GM12892 (cell line): Measurements from ENCODE around the gene IPMK.
"Not testable (repeated sequence)": the region's sequence is repeated elsewhere in the genome, so short reads cannot be mapped to it uniquely, and the experiment has no call there.

Source experiments
- DNase-seq: peaks from one replicate; pipeline ENCODE4 v3.0.0; 2011; ENCODE audit not compliant: insufficient read length
- FAIRE-seq: peaks from 2 replicates; lab custom pipeline; 2011; peaks lifted over from hg19 to GRCh38; lab: Jason Lieb, UNC
- POLR2A ChIP-seq: IDR thresholded peaks from 2 replicates; pipeline ENCODE4 v1.6.1; 2011; ENCODE audit warnings: low read depth, low read length, control low read depth
- POLR2AphosphoS5 ChIP-seq: IDR thresholded peaks from 2 replicates; pipeline ENCODE4 v1.6.1; 2011; ENCODE audit warnings: low read depth, low read length, control low read depth
- TAF1 ChIP-seq: IDR thresholded peaks from 2 replicates; pipeline ENCODE4 v1.6.1; 2011; ENCODE audit warnings: low read depth, mild to moderate bottlenecking, control low read depth, low read length, borderline replicate concordance

Gene IPMK

DNA sequence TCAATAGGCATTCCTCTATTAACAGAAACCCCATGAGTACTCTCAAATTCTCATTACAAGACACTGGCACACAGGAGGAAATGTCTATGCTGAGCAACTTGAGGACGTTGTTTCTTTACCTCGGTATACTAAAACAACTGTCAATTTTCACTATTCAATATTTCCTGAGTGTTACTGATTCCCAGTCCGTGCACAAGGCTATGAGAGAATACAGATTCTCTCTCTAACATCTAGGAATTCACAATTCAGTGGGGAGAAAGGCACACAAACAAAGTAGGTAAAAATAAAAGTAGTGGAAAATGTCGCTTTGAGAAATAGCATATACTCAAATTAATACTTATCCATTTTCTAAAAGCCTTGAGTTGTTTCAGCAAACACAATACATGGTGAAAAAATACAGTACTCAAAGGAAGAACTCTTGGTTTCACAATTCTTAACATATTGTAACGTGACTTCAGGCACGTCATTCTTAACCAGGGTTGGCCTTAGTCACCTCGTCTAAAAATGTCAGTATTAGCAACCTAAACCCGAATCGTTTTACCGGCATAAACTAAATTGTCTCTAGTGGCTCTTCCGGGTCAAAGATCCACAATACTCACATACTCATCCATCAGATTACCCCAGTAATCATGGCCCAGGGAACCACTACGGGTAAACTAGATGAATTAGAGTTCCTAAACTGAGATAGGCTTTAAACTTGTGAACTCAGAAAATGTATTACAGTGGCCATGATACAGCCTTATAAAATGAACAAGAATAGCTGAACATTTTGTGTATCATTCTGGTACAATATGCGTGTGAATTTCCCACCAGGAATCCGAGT lies 1.5 kb downstream of the IPMK start:
- FAIRE-seq (peak; percentile 87), DNase-seq (no peak)
- no peak for TF ChIP-seq POLR2A
- no peak for TF ChIP-seq TAF1
- TF ChIP-seq POLR2AphosphoS5, result no peak

DNA sequence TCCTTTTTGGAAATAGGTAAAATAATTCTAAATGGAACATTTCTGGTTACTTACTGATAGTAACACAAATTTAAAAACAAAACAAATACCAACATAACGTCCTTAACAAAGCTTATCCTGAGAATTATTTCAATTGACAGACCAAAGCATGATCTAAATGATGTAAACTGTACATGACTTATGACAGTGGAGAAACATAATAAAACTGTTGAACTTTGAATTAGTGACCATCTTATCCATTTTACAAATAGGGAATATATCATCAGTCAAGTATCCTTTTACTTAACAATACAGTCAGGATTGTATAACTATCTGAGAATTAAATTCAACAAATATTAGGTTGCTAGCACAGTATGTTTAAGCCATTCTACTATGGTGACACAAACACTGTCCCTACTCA lies 2.4 kb downstream of the IPMK start:
- FAIRE-seq (no peak), DNase-seq (no peak)
- TF ChIP-seq TAF1, result no peak
- no peak for TF ChIP-seq POLR2AphosphoS5

DNA sequence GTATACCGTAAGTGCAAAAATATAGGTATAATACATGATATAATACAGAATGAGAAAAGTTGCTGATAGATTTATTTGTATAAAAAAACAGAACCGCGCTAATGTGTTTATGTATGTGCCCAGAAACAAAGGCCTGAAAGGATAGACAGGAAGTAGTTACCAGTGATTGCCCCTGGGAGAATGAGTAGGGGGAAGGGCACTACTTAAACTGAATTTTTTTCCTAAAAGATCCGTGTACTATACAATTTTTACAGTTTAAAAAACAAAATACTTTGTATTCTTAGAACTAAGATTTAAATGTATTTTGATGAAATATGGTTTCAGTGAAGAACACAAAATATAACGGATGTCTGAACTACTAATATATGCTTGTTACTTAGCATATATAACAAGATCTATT lies 2.9 kb downstream of the IPMK start:
- no peak for FAIRE-seq

DNA sequence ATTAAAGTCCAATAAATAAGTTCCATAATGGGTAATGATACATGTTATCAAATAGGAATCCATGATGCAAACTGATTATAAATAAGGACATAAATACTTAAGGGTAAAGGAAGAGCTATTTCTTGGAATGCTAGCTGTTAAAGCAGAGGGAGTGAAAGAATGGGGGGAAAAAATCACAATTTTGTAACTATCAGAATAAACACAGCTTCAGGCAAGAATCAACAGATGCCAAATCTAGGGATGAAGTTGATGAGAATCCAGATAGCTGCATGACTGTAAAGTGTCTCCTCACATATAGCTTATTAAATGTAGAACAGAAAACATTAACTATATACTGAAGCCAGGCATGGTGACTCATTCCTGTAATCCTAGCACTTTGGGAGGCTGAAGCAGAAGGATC lies 4.9 kb downstream of the IPMK start:
- DNase-seq, result no peak
- no peak for FAIRE-seq
- no peak for TF ChIP-seq TAF1

More for the DNA sequence above, 2.9 kb downstream of the IPMK start:
- TF ChIP-seq POLR2A (no peak), POLR2AphosphoS5 (no peak), TAF1 (no peak)
- no peak for DNase-seq

DNA sequence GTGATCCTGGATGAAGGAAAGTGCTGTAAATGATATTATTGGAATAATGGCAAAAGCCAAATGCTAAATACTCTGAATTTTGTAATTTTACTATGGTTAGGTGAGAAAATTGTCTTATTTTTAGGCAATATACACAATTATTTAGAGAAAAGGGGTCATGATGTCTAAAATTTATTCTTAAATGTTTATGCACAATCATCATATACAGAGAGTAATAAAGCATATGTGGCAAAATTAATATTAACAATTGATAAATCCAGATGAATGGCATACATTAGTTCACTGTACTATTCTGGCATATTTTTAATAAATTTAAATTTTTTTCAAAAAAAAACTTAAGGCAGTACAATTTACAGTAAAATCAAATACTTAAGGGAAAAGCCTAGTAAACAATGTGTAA lies 7.4 kb downstream of the IPMK start:
- no peak for DNase-seq
- no peak for TF ChIP-seq POLR2A
- TF ChIP-seq TAF1, result no peak
- no peak for TF ChIP-seq POLR2AphosphoS5
- no peak for FAIRE-seq

DNA sequence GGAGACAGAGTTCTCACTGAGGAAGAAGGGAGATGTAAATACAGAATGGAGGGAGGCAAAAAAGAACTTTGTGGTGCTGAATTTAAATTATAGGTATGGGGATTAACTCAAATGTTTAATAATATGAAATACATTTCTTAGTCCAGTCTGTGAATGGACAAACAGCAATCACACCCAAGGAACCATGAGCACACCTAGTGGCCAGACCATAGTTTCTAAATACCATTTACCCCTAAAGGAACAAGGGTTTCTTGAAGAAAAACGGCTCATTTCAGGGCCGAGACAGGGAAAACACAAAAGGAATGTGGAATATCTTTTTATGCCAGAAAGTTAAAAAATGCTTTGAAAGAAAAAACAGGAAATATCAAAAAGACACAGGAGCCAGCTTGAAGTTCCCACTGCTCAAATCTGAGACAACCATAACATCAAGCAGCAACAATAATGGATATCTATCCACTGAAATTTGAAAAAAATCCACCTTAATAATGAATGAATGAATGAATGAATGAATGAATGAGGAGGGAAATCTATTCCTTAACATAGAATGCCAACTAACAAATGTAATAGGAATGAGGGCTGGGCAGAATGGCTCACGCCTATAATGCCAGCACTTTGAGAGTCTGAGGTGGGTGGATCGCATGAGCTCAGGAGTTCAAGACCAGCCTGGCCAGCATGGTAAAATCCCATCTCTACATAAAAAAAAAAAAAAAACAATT lies 8.6 kb downstream of the IPMK start:
- FAIRE-seq (no peak), DNase-seq (no peak)
- TF ChIP-seq POLR2AphosphoS5 (no peak), TAF1 (no peak), POLR2A (no peak)

DNA sequence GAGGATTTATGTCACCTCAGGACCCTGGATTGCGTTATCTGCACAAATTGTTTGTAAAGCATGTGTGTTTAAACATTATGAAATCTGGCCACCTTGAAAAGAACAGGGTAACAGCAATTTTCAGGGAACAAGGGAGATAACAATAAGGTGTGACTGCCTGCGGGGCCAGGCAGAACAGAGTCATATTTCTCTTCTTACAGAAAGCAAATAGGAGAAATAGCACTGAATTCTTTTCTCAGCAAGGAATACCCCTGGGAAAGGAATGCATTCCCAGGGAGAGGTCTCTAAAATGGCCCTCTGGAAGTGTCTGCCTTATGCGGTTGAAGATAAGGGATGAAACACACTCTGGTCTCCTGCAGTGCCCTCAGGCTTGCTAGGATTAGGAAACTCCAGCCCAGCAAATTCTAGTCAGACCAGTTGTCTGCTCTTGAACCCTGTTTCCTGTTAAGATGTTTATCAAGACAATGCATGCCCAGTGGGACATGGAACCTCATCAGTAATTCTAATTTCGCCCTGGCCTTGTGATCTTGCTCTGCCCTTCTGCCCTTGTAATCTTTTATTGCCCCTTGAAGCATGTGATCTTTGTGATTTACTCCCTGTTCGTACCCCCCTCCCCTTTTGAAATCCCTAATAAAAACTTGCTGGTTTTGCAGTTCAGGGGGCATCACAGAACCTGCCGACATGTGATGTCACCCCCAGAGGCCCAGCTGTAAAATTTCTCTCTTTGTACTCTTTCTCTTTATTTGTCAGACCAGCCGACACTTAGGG lies 11.5 kb downstream of the IPMK start:
- not testable (repeated sequence) for DNase-seq, FAIRE-seq

DNA sequence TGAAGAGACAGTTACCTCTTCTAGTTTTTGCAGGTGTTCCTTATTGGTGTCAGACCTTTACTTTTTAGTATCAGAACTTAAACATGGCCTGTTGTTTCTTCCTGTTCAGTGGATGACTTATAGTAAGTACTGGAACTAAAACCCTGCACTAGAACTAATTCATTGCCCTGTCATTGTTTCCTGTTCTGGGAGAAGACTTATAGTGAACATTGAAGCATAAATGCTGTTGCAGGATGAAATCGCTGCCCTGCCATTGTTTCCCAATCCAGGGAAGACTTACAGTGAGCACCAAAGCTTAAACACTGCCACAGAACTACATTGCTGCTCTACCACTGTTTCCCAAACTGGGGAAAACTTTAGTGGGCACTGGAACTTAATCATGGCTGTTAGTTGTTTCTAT lies 13.1 kb downstream of the IPMK start:
- no peak for DNase-seq
- no peak for TF ChIP-seq TAF1
- no peak for FAIRE-seq

DNA sequence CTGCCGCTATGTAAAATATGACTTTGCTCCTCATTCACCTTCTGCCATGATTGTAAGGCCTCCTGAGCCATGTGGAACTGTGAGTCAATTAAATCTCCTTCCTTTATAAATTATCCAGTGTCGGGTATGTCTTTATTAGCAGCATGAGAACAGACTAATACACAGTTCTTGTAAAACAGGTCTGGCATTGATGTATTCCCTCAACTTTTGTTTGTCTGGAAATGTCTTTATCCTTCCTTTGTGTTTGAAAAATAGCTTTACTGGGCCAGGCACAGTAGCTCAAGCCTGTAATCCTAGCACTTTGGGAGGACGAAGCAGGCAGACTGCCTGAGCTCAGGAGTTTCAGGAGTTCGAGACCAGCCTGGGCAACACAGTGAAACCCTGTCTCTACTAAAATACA lies 14.5 kb downstream of the IPMK start:
- no peak for FAIRE-seq
- TF ChIP-seq TAF1 (no peak), POLR2A (no peak), POLR2AphosphoS5 (no peak)

DNA sequence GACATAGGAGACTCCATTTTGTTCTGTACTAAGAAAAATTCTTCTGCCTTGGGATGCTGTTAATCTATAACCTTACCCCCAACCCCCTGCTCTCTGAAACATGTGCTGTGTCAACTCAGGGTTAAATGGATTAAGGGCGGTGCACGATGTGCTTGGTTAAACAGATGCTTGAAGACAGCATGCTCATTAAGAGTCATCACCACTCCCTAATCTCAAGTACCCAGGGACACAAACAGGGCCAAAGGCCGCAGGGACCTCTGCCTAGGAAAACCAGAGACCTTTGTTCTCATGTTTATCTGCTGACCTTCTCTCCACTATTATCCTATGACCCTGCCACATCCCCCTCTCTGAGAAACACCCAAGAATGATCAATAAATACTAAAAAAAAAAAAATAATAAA lies 23.0 kb downstream of the IPMK start:
- DNase-seq, FAIRE-seq: not testable (repeated sequence)

More for the DNA sequence above, 14.5 kb downstream of the IPMK start:
- DNase-seq, result no peak

DNA sequence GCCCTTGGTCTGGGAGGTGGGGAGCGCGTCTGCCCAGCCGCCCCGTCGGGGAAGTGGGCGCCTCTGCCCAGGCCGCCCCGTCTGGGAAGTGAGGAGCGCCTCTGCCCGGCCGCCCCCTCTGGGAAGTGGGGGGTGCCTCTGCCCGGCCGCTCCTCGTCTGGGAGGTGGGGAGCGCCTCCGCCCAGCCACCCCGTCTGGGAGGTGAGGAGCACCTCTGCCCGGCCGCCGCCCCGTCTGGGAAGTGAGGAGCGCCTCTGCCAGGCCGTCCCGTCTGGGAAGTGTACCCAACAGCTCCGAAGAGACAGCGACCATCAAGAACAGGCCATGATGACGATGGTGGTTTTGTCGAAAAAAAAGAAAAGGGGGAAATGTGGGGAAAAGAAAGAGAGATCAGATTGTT lies 23.5 kb downstream of the IPMK start:
- not testable (repeated sequence) for FAIRE-seq, DNase-seq

DNA sequence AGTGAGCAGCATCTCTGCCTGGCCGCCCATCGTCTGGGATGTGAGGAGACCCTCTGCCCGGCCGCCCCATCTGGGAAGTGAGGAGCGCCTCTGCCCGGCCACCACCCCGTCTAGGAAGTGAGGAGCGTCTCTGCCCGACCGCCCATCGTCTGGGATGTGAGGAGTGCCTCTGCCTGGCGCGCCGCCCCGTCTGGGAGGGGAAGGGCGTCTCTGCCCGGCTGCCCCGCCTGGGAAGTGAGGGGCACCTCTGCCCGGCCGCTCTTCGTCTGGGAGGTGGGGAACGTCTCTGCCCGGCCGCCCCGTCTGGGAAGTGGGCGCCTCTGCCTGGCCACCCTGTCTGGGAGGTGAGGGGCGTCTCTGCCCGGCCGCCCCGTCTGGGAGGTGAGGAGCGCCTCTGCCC lies 23.9 kb downstream of the IPMK start:
- not testable (repeated sequence) for DNase-seq, FAIRE-seq

DNA sequence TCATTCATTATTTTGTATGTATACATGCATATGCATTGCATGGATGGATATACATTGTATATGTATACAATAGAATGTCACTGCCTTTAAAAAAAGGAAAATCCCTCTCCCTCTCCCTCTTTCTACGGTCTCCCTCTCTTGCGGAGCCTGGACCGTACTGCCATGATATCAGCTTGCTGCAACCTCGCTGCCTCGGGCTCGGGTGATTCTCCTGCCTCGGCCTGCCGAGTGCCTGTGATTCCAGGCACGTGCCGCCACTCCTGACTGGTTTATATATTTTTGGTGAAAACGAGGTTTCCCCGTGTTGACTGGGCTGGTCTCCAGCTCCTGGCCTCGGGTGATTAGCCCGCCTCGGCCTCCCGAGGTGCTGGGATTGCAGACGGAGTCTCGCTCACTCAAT lies 24.4 kb downstream of the IPMK start:
- TF ChIP-seq POLR2AphosphoS5, result no peak
- no peak for TF ChIP-seq TAF1
- TF ChIP-seq POLR2A, result no peak
- no peak for FAIRE-seq
- no peak for DNase-seq

DNA sequence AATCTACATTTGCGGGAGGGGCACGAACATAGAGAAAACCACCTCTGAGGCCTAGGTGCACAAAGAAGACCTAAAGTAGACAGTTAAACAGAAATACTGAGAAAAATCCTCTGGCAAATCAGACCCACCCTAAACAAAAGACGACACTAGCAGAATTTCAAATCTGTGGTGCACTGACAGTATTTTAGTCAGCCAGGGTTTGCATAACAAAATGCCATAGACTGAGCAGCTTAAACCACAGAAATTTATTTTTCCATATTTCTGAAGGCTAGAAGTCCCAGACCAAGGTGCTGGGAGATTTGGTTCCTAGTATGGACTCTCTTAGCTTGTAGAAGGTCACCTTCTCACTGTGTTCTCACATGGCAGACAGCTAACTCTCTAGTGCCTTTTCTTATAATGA lies 26.3 kb downstream of the IPMK start:
- FAIRE-seq (no peak), DNase-seq (no peak)
- TF ChIP-seq TAF1, result no peak
- no peak for TF ChIP-seq POLR2AphosphoS5
- TF ChIP-seq POLR2A, result no peak
